ENCODE data around the gene JUP.

- no peak for TF ChIP-seq CTCF (IDR thresholded peaks at IDR 0.05)
- TF ChIP-seq POLR2A (IDR thresholded peaks at IDR 0.05) = peak in 1 of 2 donors; percentile 49
Measured at GRCh38 chr17:41773190-41773588, 13.3 kb downstream of the JUP start.
